M059J (cell line): ENCODE measurements around the gene AMTN. TPM values are rescaled to one million over a fixed set of nuclear protein-coding genes. Genes with fewer than 3 reads are reported as not detected.
"Not testable (repeated sequence)": the region's sequence is repeated elsewhere in the genome, so short reads cannot be mapped to it uniquely, and the experiment has no call there.

Experiments
- DNase-seq: peaks from one replicate; pipeline ENCODE4 v3.0.0-alpha.2; 2012; ENCODE audit warnings: low read depth
- total RNA-seq: library from RNA; depleted of rRNA; stranded (reverse); fragments of >200 nt; shearing (Covaris generic); gene quantifications from 2 replicates; pipeline ENCODE4 v1.2.3, GENCODE V29; 2014; rRNA removed

AMTN gene, protein sequence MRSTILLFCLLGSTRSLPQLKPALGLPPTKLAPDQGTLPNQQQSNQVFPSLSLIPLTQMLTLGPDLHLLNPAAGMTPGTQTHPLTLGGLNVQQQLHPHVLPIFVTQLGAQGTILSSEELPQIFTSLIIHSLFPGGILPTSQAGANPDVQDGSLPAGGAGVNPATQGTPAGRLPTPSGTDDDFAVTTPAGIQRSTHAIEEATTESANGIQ
- total RNA-seq: 1.8 and 4.2 TPM in 2 replicates

DNA sequence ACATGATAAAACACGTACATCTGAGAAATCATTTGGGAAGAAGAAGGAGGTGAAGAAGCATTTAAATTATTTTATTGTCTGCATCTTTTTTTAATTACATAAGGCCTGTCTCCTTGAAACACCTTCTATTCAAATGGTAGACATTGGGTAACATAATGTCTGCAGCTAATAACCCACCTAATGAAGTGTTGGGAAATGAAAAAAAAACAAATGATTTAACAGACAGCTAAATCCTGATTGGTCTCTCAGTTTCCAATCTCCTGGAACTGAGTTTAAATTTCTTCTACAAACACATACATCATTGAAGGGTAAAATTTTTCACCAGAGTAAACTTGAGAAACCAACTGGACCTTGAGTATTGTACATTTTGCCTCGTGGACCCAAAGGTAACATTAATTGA lies at the start of gene AMTN:
Gene AMTN, plus strand, starts transcription at position 301 of the 400 bp plus-strand sequence. CDS start 209 bp downstream, outside the sequence.
- DNase-seq: no peak

DNA sequence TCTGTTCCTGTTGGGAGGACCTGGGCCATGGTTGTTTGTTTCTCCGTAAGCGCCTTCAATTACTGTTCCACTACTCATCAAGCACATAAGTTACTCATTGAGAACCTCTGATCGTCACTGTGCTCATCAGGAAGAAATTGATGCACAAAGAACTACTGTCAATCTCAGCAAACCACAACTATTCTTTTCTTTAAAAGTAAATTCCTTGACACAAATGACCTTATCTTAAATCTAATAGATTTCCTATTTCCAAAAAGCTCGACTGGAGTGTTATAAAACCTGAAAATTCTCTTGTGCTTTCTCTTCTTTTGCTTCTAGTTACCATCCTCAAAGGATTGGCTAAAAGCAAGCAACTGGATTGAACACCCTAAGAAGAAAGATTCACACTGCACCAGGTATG lies 46.5 kb upstream of the AMTN start, which contains the start of gene MUC7:
Gene MUC7, plus strand, starts transcription at position 301 of the 400 bp plus-strand sequence. CDS start 1,825 bp downstream, outside the sequence.
- no peak for DNase-seq

DNA sequence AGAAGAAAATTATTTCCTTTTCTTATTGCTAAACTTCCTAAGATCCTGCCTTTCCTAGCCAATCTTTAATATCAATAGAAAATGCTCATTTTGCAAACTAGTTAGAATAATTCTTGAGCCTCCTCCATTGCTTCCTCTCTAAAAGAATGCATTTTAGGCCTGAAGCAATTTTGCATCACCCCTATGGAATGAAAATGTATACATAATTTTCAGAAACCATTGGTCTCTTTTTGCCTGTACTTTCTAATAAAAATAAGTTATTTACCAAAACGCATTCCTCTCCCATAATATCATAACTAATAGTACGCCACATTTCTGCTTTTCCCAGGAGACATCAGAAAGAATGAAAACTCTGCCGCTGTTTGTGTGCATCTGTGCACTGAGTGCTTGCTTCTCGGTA lies 44.7 kb upstream of the AMTN start:
- DNase-seq: peak; percentile 18

DNA sequence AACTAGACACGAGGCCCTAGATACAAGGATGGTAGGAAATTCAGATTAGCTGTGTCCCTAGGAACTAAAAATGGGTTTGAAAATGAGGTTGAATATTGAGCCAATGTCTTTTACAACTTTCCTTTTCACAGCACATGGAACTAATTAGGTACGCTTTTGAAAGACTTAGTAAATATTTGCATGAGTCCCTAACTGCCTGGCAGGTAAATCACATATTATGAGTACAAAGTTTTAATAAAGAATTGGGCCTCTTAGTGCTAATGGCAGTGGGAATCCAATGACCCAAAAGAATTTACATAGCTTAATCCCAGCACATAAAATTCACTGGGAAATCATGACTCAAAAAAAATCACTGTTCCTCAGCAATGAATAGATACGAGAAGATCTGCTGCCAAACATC lies 29.6 kb upstream of the AMTN start:
- DNase-seq: no peak

DNA sequence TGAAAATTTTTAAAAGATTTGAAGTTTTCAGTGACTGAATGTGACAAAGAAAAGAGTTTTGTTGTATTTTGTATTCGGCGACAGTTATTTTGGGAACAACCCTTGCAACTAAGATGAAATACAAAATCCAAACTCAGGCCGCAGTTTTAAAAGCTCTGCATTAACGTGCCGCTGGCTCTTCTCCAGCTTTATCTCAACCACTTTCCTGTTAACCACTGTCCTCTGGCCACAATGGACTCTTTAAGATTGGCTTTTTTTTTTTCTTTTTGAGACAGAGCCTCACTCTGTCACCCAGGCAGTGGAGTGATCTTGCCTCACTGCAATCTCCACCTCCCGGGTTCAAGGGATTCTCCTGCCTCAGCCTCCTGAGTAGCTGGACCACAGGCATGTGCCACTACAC lies 22.1 kb upstream of the AMTN start:
- DNase-seq: no peak

DNA sequence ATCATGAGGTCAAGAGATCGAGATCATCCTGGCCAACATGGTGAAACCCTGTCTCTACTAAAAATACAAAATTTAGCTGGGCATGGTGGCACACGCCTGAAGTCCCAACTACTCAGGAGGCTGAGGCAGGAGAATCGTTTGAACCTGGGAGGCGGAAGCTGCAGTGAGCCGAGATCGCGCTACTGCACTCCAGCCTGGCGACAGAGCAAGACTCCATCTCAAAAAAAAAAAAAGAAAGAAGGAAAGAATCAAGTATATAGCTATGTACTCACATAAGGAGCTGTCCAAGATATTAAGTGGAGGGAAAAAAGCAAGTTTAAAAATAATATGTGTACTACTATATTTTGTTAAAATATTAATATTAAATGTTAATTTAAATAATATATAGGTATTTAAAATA lies 16.5 kb upstream of the AMTN start:
- peak; percentile 10 for DNase-seq

DNA sequence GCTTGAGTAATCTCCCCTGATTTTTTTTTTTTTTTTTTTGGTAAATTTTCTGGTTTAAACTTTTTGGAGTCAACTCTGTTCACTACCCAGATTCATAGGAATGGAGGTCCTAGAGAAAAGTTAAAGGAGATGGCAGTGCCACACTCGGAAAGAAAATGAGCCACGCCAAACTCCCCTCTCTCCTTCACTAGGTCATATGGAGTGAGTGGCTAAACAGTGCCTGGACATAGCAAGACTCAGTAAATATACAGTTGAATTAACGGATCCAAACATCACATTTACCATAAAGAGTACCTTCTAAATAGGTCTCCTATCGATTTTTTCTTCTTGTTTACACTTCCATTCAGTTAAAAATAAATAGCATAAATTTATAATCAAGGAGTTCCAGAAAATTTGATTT lies 13.6 kb upstream of the AMTN start:
- DNase-seq: no peak

DNA sequence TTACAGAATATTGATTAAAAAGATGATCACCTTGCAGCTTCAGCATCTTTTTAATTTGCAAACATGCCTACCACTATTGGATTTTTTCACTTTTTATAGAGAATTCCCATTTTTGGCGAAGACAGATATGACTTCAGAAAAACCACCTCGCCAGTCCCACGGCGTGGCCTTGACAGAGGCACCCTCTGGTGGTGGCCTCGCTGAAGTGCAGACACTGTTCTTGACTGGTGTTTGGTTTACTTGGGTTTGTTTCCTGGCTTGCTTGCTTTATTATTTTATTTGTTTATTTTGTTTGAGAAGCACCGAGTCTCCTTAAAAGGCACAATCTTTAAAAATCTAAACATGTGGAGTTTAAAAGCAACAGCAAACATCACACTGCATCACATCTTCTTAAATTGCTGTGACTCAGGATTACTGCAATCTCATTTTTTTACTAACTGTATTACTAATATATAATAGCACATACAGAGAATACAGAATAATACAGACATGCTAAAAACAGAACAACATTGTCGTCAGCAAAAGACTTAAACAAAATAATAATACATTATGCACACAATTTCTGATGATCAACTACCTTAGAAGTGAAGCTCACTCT lies 13.1 kb upstream of the AMTN start:
- peak; percentile 34 for DNase-seq

DNA sequence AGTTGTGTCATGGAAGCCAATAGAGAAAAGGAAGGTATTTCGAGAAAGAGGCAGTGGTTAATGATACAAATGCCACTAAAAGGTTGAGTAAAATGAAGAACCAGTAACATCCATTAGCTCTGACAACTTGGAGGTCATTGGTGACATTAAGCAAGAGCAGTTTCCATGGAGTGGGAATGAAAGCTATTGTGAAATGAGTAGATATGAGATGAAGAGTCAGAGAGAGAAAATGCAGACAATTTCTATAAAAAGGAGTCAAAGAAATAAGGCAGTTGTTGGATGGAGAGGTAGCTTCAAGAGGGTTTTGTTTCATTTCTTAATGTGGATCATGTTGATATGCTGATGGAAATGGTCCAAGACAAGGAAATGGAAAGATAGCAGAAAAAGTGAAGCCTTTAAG lies 9.6 kb upstream of the AMTN start:
- DNase-seq: no peak

DNA sequence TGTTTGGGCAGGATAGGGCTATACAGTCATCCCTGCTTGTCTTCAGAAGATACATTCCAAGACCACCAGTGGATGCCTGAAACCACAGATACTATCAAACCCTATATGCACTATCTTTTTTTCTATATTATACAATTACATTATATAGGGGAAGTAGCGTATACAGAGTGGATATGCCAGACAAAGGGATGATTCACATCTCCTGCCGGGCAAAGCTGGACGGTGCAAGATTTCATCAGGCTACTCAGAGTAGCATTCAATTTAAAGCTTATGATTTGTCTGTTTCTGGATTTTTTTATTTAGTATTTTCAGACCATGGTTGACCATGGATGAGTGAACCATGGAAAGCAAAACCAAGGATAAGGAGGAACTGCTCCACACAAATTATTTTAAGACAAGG lies 7.0 kb upstream of the AMTN start:
- DNase-seq: no peak

DNA sequence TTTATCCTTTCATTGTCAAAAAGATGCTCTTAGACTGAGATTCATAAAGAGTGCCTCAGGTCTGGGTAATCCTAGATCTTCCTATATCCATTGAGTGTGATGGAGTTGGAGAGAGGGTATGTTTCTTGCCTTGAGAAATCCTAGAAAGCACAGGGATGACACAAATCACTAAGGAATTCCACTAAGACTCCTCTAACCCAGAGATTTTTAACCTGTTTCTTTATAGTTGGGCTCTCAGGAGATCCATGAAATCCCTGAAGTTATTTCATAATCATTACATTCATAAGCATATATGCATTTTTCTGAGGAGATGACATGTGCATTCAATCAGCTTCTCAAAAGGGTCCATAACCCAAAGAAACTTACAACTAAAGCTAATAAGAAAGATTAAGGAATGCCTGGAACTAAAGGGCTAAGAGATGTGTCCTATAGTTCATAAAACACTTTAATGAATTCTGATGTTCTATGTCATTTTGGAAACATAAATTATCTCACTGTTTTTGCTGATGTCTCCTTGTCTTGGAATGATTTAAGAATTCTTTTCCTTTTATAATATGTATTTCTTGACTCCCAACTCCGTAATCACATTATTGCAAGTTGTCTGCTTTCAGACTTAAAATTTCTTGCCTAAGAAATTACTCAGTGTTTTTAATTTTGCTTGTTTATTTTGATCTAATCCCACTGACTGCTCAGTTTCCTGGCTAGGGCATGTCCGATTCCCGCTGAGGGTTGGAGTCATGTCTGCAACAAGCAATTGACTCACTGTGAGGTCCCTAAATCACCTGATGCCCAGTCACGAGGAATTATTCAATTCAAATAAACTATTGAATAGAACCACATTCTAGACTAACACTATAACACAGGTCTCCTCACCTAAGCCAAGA lies 2.8 kb upstream of the AMTN start:
- DNase-seq: peak; percentile 73

DNA sequence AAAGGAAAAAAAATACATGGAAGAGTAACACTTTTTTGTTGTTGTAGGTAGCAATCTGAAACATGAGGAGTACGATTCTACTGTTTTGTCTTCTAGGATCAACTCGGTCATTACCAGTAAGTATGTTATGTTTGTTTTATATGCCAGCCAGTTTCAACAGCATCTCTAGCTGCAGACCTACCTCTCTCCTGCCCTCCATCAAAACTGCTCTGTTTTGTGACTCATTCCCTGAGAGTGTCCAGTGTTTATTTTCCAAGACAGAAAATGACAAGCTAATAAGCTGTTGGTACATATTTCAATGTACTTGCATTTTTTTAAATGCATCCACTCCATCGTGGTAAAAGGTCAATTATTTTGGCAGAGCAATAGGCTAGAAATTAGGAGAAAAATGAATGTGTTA lies 347 bp downstream of the AMTN start:
- DNase-seq: peak; percentile 64

DNA sequence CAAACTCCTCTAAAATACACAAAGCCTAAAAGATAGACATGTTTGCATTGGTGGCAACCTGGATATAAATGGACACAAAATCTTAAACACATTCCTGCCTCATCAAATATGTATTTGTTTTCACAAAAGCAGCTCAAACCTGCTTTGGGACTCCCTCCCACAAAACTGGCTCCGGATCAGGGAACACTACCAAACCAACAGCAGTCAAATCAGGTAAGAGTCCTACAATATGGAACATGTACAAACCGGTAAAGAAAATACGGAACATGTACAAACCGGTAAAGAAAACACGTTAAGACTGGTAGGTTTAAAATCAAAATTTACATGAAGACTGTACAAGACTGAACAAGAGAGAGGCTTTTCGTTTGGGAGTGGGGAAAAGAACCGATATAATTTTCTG lies 4.3 kb downstream of the AMTN start:
- no peak for DNase-seq

DNA sequence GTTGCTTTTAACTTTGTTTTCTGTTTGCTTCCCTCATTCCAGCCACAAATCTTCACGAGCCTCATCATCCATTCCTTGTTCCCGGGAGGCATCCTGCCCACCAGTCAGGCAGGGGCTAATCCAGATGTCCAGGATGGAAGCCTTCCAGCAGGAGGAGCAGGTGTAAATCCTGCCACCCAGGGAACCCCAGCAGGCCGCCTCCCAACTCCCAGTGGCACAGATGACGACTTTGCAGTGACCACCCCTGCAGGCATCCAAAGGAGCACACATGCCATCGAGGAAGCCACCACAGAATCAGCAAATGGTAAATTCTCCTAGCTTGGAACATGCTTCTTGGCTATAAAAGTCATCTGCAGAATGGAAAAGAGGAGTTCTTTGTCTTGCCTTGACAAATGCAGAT lies 12.6 kb downstream of the AMTN start:
- DNase-seq: no peak

DNA sequence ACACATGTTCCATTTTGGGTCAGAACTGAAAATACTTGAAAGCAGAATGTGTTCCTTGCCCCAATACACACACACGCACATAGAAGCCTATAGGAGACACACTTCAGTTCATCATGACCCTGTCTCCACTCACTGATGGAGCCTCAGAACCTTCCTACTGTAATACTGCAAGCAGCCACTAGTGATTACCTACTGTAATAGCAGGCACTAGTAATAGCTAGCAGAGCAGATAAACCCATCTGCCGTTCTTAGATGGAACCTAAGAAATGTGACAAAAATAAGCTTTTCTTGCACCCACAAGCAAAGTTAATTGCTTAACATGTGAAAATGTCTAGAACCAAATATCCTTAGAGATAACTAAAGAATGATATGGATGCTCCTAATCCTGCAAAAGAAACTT lies 13.6 kb downstream of the AMTN start:
- no peak for DNase-seq

DNA sequence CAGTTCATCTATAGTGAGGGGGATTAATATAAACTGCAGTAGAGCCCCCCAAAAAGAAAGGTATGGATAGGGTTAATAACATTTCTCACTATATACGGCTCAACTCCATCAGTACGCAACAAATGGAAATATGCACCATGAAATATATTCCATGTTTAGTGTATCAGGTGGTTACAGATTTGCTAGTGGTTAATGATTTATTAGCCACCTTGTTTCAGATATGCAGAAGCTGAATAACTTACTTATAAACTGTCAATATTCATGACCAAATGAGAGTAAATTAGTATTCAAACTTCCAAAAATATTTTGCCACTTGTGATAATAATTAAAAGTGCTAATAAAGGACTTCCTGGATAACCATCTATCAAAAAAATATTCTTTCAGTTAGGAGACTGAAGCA lies 14.8 kb downstream of the AMTN start:
- DNase-seq: no peak

DNA sequence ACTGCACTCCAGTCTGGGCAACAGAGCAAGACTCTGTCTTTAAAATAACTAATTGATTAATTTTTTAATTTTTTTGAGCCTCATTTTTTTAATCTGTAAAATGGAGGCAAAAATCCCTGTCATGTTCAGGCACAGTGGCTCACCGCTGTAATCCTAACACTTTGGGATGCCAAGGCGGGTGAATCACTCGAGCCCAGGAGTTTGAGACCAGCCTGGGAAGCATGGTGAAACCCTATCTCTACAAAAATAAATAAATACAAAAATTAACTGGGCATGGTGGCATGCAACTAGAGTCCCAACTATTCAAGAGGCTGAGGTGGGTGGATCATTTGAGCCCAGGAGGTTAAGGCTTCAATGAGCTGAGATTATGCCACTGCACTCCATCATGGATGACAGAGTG lies 15.4 kb downstream of the AMTN start:
- DNase-seq: peak; percentile 73

DNA sequence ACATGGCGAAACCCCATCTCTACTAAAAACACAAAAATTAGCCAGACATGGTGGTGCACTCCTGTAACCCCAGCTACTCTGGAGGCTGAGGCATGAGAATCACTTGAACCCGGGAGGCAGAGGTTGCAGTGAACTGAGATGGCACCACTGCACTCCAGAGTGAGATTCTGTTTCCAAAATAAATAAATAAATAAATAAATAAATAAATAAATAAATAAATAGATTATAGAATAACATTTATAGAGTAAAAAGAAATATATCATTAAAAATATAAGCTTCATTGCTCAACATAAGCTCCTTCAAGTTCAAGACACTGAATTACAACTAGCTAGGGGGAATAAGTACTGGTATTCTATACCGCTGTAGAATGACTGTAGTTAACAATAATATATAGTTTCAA lies 16.5 kb downstream of the AMTN start:
- not testable (repeated sequence) for DNase-seq

DNA sequence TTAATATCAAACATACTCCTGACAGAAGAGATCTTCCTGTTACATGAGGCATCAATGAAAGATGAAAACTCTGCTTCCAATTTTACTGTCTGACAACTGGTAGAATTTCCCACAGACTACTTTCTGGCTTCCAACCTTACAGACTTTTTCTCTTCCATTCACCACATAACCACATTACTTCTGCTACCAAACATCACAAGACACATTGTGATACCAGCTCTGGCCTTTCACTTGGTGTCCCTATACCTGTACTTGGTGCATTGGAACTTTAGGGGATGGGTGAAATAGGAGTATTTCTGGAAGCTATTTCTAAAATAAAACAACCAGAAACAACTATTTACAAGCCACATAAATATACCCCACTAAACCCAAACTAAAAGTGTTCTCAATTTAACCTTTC lies 20.5 kb downstream of the AMTN start:
- DNase-seq: no peak

DNA sequence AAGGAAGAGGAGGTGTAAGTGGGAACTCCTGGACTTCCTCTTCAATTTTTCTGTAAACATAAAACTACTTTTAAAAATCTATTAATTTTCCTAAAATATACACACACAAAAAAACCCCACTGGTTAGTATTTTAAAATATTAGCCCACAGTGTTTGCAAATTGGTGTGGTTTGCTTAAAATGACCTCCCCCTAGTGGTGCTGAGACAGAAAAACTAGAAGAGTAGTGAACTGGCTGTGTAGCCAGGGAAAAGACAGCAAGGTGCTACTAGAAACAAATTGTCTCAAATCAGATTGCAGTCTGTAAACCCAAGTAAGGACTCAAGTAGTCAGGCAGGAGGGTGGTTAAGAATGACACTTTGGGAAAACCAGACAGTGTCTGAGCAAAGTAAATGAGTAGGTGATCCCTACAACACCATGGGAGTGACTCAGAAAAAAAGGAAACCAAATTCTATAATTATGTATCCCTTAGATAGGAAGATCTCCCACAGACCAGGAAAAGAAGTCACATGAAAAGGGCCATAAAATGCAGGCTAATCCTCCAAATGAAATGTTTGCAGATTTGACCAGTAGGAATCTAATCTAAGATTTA lies 26.0 kb downstream of the AMTN start:
- DNase-seq: peak; percentile 31

DNA sequence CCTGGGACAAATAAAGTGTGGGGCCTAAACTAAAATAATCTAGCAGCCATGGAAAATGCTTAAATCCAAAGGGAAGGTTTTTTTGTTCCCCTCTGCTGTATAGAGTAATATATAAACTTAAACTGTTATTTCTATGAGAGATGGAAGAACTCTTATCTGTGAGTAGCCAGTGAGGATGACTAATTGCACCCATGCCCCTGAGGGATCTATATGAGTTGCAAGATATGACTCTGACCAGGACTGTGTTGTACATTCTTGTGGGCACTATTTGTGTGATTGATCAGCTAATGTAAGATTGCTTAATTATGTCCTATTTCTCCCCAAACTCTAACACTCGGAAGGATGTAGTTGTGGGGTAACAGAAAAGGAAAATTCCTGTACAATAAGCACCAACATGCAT lies 38.5 kb downstream of the AMTN start:
- peak; percentile 37 for DNase-seq

DNA sequence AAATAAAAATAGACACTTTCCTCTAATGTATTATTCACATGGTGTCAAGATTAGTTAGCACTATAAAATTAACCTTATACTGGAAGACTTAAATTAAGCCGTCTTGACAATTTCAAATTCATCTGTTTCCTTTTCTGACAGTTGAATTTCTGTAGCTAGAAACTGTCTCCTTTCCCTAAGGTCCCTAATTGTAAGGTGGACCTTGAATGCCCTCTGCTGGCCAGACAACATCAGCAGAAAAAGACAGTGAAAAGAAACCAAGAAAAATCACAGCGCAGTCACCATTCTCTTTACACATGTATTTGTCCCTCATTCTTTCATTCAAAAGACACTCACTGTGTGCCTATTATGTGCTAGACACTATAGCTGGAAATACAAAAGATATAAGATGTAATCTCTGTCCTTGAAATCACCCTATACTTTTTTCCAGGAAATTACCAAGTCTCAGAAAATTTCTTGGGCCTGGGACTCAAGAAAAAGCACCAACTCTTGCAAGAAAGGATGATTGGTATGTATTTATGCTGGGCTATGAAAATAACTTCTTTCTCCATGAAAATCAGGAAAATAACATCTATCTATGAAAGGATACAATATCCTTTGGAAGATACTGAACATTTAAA lies 41.0 kb downstream of the AMTN start:
- peak; percentile 55 for DNase-seq
